ENCODE measurements around the gene HOXB2. TPM values are rescaled to one million over a fixed set of nuclear protein-coding genes. Genes with fewer than 3 reads are reported as not detected.

HOXB2 gene
- total RNA-seq, 1 donor from 2014 or later, result 0.20 TPM

GRCh38 chr17:48565925-48566710 is 21.2 kb upstream of the HOXB2 start:
- no peak for DNase-seq (ENCODE audit: low read depth in 2 of 2)

- DNase-seq (ENCODE audit: low read depth in 2 of 2), result no peak
These were observed 20.2 kb upstream of the HOXB2 start for GRCh38 chr17:48565022-48565554.

- peak; percentile 45 to 52 for DNase-seq (ENCODE audit: low read depth in 2 of 2)
These were observed 19.5 kb upstream of the HOXB2 start for GRCh38 chr17:48564188-48565021.

GRCh38 chr17:48563867-48564187 is 18.9 kb upstream of the HOXB2 start:
- no peak for DNase-seq (ENCODE audit: low read depth in 2 of 2)

GRCh38 chr17:48563385-48563838 is 18.5 kb upstream of the HOXB2 start:
- no peak for DNase-seq (ENCODE audit: low read depth in 2 of 2)

- no peak for DNase-seq (ENCODE audit: low read depth in 2 of 2)
These were observed 18.0 kb upstream of the HOXB2 start for GRCh38 chr17:48562934-48563333.

GRCh38 chr17:48561884-48562810 is 17.2 kb upstream of the HOXB2 start:
- peak in 1 of 2 donors; percentile 43 for DNase-seq (ENCODE audit: low read depth in 2 of 2)

- no peak for DNase-seq (ENCODE audit: low read depth in 2 of 2)
These were observed 15.2 kb upstream of the HOXB2 start for GRCh38 chr17:48559840-48560817.

- no peak for DNase-seq (ENCODE audit: low read depth in 2 of 2)
These were observed 14.4 kb upstream of the HOXB2 start for GRCh38 chr17:48559122-48559839.

GRCh38 chr17:48558831-48559121 is 13.9 kb upstream of the HOXB2 start:
- no peak for DNase-seq (ENCODE audit: low read depth in 2 of 2)

- no peak for DNase-seq (ENCODE audit: low read depth in 2 of 2)
These were observed 13.3 kb upstream of the HOXB2 start for GRCh38 chr17:48558057-48558830.

GRCh38 chr17:48556576-48557401 is 11.9 kb upstream of the HOXB2 start:
- peak in 1 of 2 donors; percentile 63 for DNase-seq (ENCODE audit: low read depth in 2 of 2)

- DNase-seq (ENCODE audit: low read depth in 2 of 2), result no peak
These were observed 11.3 kb upstream of the HOXB2 start for GRCh38 chr17:48556229-48556575.

GRCh38 chr17:48555258-48556228 is 10.6 kb upstream of the HOXB2 start:
- DNase-seq (ENCODE audit: low read depth in 2 of 2), result peak; percentile 50 to 82

- no peak for DNase-seq (ENCODE audit: low read depth in 2 of 2)
These were observed 9.7 kb upstream of the HOXB2 start for GRCh38 chr17:48554412-48555257.

- DNase-seq (ENCODE audit: low read depth in 2 of 2), result no peak
These were observed 8.9 kb upstream of the HOXB2 start for GRCh38 chr17:48553826-48554225.
